GM12891 (cell line): ENCODE data around the gene MAGEC3. TPM values are rescaled to one million over a fixed set of nuclear protein-coding genes. Genes with fewer than 3 reads are reported as not detected.
"Not testable (repeated sequence)": the region's sequence is repeated elsewhere in the genome, so short reads cannot be mapped to it uniquely, and the experiment has no call there.

ENCODE experiments used
- DNase-seq: peaks from one replicate; pipeline ENCODE4 v3.0.0; 2011; ENCODE audit warnings: low spot score; ENCODE audit not compliant: insufficient read length
- FAIRE-seq: peaks from 2 replicates; lab custom pipeline; 2011; peaks lifted over from hg19 to GRCh38; lab: Jason Lieb, UNC
- PAX5 ChIP-seq: IDR thresholded peaks from 2 replicates; pipeline ENCODE4 v1.6.1; 2011; ENCODE audit warnings: low read length, moderate library complexity, mild to moderate bottlenecking; ENCODE audit not compliant: insufficient read depth, severe bottlenecking
- POLR2A ChIP-seq: IDR thresholded peaks from 2 replicates; pipeline ENCODE4 v1.6.1; 2011; ENCODE audit warnings: low read depth, low read length, control low read depth
- POLR2AphosphoS5 ChIP-seq: IDR thresholded peaks from 2 replicates; pipeline ENCODE4 v1.6.1; 2011; ENCODE audit warnings: low read depth, low read length, control low read depth
- POU2F2 ChIP-seq: IDR thresholded peaks from 2 replicates; pipeline ENCODE4 v1.6.1; 2011; ENCODE audit warnings: low read depth, mild to moderate bottlenecking, control low read depth, low read length, moderate library complexity
- SPI1 ChIP-seq: IDR thresholded peaks from 2 replicates; pipeline ENCODE4 v1.6.1; 2011; ENCODE audit warnings: low read depth, low read length, control low read depth
- TAF1 ChIP-seq: IDR thresholded peaks from 2 replicates; pipeline ENCODE4 v1.6.1; 2011; ENCODE audit warnings: low read depth, low read length, control low read depth
- polyA plus RNA-seq: library from polyadenylated mRNA; unstranded; fragments of >200 nt; gene quantifications from one replicate; pipeline ENCODE4 v1.2.1, GENCODE V29; 2012; ENCODE audit warnings: low read depth, missing spikeins, inconsistent platforms; ENCODE audit not compliant: missing spikeins

MAGEC3 gene, protein sequence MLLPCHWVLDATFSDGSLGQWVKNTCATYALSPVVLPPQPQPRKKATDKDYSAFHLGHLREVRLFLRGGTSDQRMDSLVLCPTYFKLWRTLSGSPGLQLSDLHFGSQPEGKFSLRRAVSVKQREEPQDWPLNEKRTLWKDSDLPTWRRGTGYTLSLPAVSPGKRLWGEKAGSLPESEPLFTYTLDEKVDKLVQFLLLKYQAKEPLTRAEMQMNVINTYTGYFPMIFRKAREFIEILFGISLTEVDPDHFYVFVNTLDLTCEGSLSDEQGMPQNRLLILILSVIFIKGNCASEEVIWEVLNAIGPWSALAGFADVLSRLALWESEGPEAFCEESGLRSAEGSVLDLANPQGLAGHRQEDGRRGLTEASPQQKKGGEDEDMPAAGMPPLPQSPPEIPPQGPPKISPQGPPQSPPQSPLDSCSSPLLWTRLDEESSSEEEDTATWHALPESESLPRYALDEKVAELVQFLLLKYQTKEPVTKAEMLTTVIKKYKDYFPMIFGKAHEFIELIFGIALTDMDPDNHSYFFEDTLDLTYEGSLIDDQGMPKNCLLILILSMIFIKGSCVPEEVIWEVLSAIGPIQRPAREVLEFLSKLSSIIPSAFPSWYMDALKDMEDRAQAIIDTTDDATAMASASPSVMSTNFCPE
- not detected for polyA plus RNA-seq

DNA sequence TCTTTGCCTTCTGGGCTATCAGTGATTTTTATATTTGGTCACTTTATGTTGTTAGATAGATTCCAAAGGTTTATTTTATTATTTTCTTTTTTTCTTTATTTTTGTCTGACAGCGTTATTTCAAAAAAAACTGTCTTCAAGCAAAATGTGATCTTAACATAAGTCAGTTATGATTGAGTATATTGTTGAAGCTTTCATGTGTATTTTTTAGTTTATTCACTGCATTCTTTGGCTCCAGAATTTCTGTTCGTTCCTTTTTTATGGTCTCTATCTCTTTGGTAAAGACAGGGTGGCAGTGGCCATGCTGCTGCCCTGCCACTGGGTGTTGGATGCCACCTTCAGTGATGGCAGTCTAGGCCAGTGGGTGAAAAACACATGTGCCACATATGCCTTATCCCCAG, at the start of gene MAGEC3:
Gene MAGEC3, plus strand, starts transcription at position 301 of the 400 bp plus-strand sequence. Its CDS starts 0 bp downstream, at position 301.
- DNase-seq (no peak), FAIRE-seq (no peak)
- no peak for TF ChIP-seq SPI1
- no peak for TF ChIP-seq POLR2AphosphoS5
- no peak for TF ChIP-seq POU2F2
- TF ChIP-seq POLR2A, result no peak
- no peak for TF ChIP-seq TAF1
- TF ChIP-seq PAX5, result no peak

DNA sequence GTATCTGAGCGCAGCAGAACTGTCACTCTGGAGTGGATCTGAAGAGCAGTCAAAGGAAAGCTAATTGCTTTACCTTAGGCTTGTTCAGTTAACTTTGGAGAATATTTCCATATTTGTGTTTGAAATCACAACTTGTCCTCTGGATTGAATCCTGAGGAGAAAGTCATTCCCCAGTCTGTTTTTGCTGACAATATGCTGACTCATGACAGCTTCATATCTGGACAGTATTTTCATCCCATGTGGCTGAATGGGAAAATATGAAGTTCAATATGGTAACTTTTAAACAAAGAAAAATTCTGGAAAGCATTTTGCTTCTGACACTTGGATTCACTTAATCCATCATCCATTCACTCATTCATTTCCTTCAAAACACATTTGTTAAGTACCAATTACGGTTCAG, 46.3 kb upstream of the MAGEC3 start:
- DNase-seq (no peak), FAIRE-seq (no peak)
- TF ChIP-seq PAX5, result no peak
- no peak for TF ChIP-seq SPI1
- no peak for TF ChIP-seq POLR2AphosphoS5
- TF ChIP-seq POLR2A, result no peak
- no peak for TF ChIP-seq TAF1
- no peak for TF ChIP-seq POU2F2

- TF ChIP-seq TAF1, result no peak
- TF ChIP-seq POU2F2, result no peak
- TF ChIP-seq POLR2A, result no peak
- TF ChIP-seq POLR2AphosphoS5, result no peak
- TF ChIP-seq SPI1, result no peak
- no peak for TF ChIP-seq PAX5
- FAIRE-seq, result no peak
- no peak for DNase-seq
Observed at GRCh38 chrX:141811438-141811837, 26.7 kb upstream of the MAGEC3 start.

DNA sequence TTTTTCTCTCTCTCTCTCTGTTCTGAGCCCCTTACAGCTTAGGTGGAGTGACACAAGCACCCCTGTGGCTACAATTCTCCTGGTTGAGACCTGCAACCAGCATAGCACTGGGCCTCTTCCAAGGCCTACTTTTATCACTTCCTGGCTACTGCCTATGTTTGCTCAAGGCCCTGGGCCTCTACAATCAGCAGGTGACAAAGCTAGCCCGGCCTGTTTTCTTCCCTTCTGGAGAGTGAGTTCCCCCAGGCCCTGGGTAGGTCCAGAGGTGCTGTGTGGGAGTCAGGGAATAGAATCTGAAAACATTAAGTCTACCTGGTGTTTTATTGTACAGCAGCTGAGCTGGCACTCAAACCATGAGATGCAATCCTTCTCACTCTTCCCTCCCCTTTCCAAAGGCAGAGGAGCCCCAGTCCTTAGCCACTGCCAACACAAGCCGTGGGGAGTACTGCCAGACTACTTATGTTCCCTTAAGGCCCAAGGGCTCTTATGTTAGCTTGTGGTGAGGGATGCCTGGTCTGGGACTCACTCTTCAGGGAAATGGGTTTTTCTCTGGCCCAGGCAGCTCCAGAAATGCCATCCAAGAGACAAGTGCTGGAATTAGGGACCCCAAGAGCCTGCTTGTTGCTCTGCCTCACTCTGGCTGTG, 23.8 kb upstream of the MAGEC3 start:
- TF ChIP-seq SPI1 (no peak), PAX5 (no peak), POLR2A (no peak), POU2F2 (no peak), TAF1 (no peak), POLR2AphosphoS5 (no peak)
- DNase-seq, result no peak
- FAIRE-seq, result no peak

- FAIRE-seq, result no peak
- no peak for DNase-seq
- no peak for TF ChIP-seq PAX5
- no peak for TF ChIP-seq POLR2AphosphoS5
- TF ChIP-seq POU2F2, result no peak
- no peak for TF ChIP-seq TAF1
- TF ChIP-seq SPI1, result no peak
- TF ChIP-seq POLR2A, result no peak
Observed at GRCh38 chrX:141815904-141816303, 22.2 kb upstream of the MAGEC3 start.

DNA sequence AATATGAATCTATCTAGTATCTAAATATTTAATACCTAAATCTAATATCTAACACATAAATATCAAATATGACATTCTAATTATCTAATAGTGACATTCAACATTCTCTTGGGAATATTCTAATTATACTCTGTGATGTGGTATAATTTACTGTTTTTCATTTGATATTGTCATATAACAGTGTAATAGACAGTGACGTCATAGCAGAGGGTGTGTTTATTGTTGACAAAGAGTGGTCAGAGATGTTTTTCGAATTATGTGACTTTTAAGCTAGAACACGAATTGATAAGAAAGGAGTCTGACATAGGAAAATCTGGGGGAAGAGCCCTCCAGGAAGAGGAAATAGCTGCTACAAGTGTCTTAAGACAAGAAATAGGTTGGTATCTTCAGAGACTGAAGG, 5.9 kb upstream of the MAGEC3 start:
- TF ChIP-seq POU2F2 (no peak), POLR2AphosphoS5 (no peak), TAF1 (no peak), PAX5 (no peak), POLR2A (no peak)
- no peak for FAIRE-seq

GRCh38 chrX:141839856-141840255, 1.7 kb downstream of the MAGEC3 start:
- FAIRE-seq (no peak), DNase-seq (no peak)
- TF ChIP-seq POLR2A, result no peak
- no peak for TF ChIP-seq POLR2AphosphoS5
- no peak for TF ChIP-seq SPI1
- TF ChIP-seq TAF1, result no peak
- no peak for TF ChIP-seq PAX5
- TF ChIP-seq POU2F2, result no peak

More for the DNA sequence above, 5.9 kb upstream of the MAGEC3 start:
- DNase-seq, result no peak

GRCh38 chrX:141857479-141857878, 19.4 kb downstream of the MAGEC3 start:
- FAIRE-seq (no peak), DNase-seq (no peak)
- TF ChIP-seq SPI1, result no peak
- TF ChIP-seq PAX5, result no peak
- no peak for TF ChIP-seq TAF1
- TF ChIP-seq POLR2A, result no peak
- no peak for TF ChIP-seq POLR2AphosphoS5
- TF ChIP-seq POU2F2, result no peak

DNA sequence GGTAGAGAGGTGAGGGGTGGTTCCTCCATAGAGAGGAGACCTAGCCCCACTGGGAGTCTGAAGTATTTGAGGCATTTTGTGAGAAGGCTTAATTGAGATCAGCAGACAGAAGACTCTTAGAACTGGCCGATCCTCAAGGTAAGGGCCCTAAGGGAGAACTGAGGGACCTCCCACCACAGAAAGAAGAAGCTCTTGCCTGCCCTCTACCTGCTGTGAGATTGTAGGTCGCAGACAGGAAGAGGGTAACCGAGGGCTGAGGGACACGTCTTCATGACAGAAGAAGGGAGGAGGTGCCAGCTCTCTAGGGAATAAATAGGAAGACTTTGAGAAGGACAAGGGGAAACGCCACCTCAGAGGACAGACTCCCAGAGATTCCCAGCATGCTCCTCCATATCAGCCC, 41.5 kb downstream of the MAGEC3 start:
- no peak for DNase-seq
- no peak for FAIRE-seq
- TF ChIP-seq TAF1, result no peak
- no peak for TF ChIP-seq POU2F2
- TF ChIP-seq POLR2AphosphoS5, result no peak
- TF ChIP-seq SPI1, result no peak
- TF ChIP-seq POLR2A, result no peak
- TF ChIP-seq PAX5, result no peak

DNA sequence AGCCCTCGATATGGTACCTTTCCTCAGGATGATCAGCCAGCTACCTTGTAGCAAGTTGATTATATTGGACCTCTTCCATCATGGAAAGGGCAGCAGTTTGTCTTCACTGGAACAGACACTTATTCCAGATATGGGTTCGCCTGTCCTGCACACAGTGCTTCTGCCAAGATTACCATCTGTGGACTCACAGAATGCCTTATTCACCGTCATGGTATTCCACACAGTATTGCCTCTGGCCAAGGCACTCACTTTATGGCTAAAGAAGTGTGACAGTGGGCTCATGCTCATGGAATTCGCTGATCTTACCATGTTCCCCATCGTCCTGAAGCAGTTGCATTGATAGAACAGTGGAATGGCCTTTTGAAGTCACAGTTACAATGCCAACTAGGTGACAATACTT, 50.7 kb downstream of the MAGEC3 start:
- FAIRE-seq, DNase-seq: not testable (repeated sequence)
